Naive thymus-derived CD4-positive, alpha-beta T cell (primary cell): ENCODE results near the gene DNAH1. TPM values are rescaled to one million over a fixed set of nuclear protein-coding genes. Genes with fewer than 3 reads are reported as not detected.
A peak's percentile ranks its signal among the peaks of the same experiment; 100 is the strongest.

Source experiments
- ATAC-seq: fragments of 150-1000 bp; cut with Tn5 transposase; 2 replicates; pipeline ENCODE4 v1.10.0; 2021; ENCODE audit warnings: mild to moderate bottlenecking, moderate library complexity
- CTCF ChIA-PET: fragments of 350-600 bp; sonication (Branson Sonifier 250); formaldehyde crosslinking; loops from one replicate; lab custom pipeline; 2021; ENCODE audit warnings: antibody characterized with exemption; lab: Charles Lee
- POLR2A ChIA-PET: fragments of 350-600 bp; sonication (Branson Sonifier 250); formaldehyde crosslinking; loops from one replicate; lab custom pipeline; 2021; ENCODE audit warnings: antibody characterized with exemption, inconsistent platforms; lab: Charles Lee
- DNase-seq, 9 donors: peaks; one replicate each; pipeline versions ENCODE4 v3.0.0 to v3.0.0-alpha.2; 2020 to 2022; ENCODE audit warnings: mixed read lengths in 1 of 9
- H3K27ac ChIP-seq: one replicate; pipeline ENCODE4 v1.7.0; 2013; ENCODE audit warnings: mild to moderate bottlenecking, low read depth, low read length, moderate library complexity
- H3K27me3 ChIP-seq, 2 donors: one replicate each; pipeline ENCODE4 v1.7.0; 2013; ENCODE audit warnings: low read length in 2 of 2, mild to moderate bottlenecking in 2 of 2, moderate library complexity in 2 of 2; ENCODE audit not compliant: control insufficient read depth in 2 of 2, insufficient read depth in 2 of 2
- H3K36me3 ChIP-seq, 3 experiments: 1 replicate in 2 of 3; 2 replicates in 1 of 3; pipeline ENCODE4 v1.7.0; 2013; ENCODE audit warnings: low read length in 3 of 3, mild to moderate bottlenecking in 3 of 3, moderate library complexity in 1 of 3; ENCODE audit not compliant: insufficient read depth in 3 of 3, control insufficient read depth in 2 of 3
- H3K4me1 ChIP-seq, 2 donors: one replicate each; pipeline ENCODE4 v1.7.0; 2013; ENCODE audit warnings: low read length in 2 of 2, mild to moderate bottlenecking in 2 of 2, moderate library complexity in 1 of 2; ENCODE audit not compliant: control insufficient read depth in 2 of 2, insufficient read depth in 2 of 2
- H3K4me3 ChIP-seq: 2 replicates; pipeline ENCODE4 v1.7.0; 2013; ENCODE audit warnings: mild to moderate bottlenecking, low read length
- H3K9me3 ChIP-seq, 3 experiments: 1 replicate in 2 of 3; 2 replicates in 1 of 3; pipeline ENCODE4 v1.7.0; 2013; ENCODE audit warnings: low read length in 3 of 3; ENCODE audit not compliant: control insufficient read depth in 2 of 3
- H3K27ac Mint-ChIP-seq, 9 donors: one replicate each; pipeline ENCODE4 v1.8.0; 2020 to 2022; ENCODE audit warnings: mixed read lengths in 9 of 9, mild to moderate bottlenecking in 8 of 9, moderate library complexity in 5 of 9, inconsistent platforms in 2 of 9
- H3K27me3 Mint-ChIP-seq, 5 donors: one replicate each; pipeline ENCODE4 v1.8.0; 2021 to 2022; ENCODE audit warnings: mixed read lengths in 5 of 5, mild to moderate bottlenecking in 1 of 5
- H3K36me3 Mint-ChIP-seq, 5 donors: one replicate each; pipeline ENCODE4 v1.8.0; 2020 to 2022; ENCODE audit warnings: mixed read lengths in 5 of 5, mild to moderate bottlenecking in 3 of 5, inconsistent platforms in 1 of 5
- H3K4me1 Mint-ChIP-seq, 7 donors: one replicate each; pipeline ENCODE4 v1.8.0; 2020 to 2022; ENCODE audit warnings: mixed read lengths in 7 of 7, mild to moderate bottlenecking in 3 of 7, inconsistent platforms in 1 of 7
- H3K4me3 Mint-ChIP-seq, 10 donors: one replicate each; pipeline ENCODE4 v1.8.0; 2020 to 2022; ENCODE audit warnings: mild to moderate bottlenecking in 10 of 10, mixed read lengths in 10 of 10, moderate library complexity in 6 of 10, inconsistent platforms in 2 of 10
- H3K9me3 Mint-ChIP-seq, 11 donors: one replicate each; pipeline ENCODE4 v1.8.0; 2020 to 2022; ENCODE audit warnings: mixed read lengths in 11 of 11, mild to moderate bottlenecking in 4 of 11, inconsistent platforms in 1 of 11, moderate library complexity in 1 of 11
- intact Hi-C, 2 donors: fragments of 100-400 bp; cut with micrococcal nuclease; formaldehyde crosslinking; loops; one replicate each; pipeline ENCODE4 v1.15.1; 2023
- polyA plus RNA-seq, 2 donors: library from polyadenylated mRNA; unstranded; fragments of 300-500 nt; fragmentation: Illumina TruSeq; gene quantifications; one replicate each; pipeline ENCODE4 v1.2.3, GENCODE V29; 2021
- total RNA-seq, 6 experiments: library from RNA in 5 of 6; stranded (reverse) in 5 of 6; gene quantifications; 1 replicate in 5 of 6; 2 replicates in 1 of 6; pipeline ENCODE4 v1.2.3 and lab custom pipeline; 2021 to 2026

Gene DNAH1
- total and polyA plus RNA-seq, 7 experiments from 2014 or later: 0.35 to 69.2 (median 48.2) TPM

DNA sequence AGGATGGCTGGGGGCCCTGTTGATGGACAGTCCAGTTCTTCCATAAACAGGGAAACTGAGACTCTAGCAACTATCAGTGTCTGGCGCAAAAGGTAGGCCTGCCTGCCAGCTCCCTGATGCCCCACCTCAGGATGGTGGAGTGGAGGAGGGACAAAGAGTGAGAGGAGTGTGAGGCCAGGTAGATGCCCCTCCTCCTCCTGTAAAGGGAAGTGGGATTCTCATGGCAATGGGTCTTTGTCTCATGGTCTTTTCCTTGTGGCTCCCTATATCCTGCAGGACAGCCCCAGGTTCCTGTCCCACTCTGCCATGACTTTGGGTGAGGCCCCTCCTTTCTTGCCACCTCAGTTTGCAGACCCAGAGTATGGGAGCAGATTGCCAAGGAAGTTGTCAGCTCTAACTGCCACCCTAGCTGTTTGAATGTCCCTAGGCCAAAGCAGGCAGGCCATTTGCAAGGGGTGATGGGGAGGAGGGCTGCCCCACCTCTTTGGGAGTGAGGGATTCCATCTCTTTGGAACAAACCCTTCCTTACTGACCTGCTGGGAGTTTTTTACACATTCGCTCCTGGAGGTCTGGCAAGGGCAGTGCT is 2.8 kb upstream of the DNAH1 start:
- no peak overlapping the region for H3K27ac ChIP-seq
- Mint-ChIP-seq H3K27me3 (no peaks in the 10 kb centered on the region), H3K36me3 (peaks cover 0 to 9% (median 3%) of the 10 kb centered on the region in 5 donors), H3K27ac (peak overlapping the region in 4 of 9 donors; percentile 32 to 76 (median 64)), H3K9me3 (no peaks in the 10 kb centered on the region), H3K4me3 (no peak overlapping the region), H3K4me1 (peaks cover 0 to 31% (median 25%) of the 10 kb centered on the region in 7 donors)
- ATAC-seq: no peak
- peaks cover 0 to 16% (median 0%) of the 10 kb centered on the region in 3 experiments for H3K36me3 ChIP-seq
- peaks cover 11 to 15% of the 10 kb centered on the region in 2 donors for H3K4me1 ChIP-seq
- intact Hi-C loops: no loop called here
- ChIA-PET CTCF (no interaction called here), POLR2A (interaction anchor here (0.6 kb wide), 1 partner anchor 29 kb away, joined by 3 read pairs; no protein-coding TSS in a partner anchor)
- DNase-seq: no peak
- H3K4me3 ChIP-seq: no peak overlapping the region
- H3K9me3 ChIP-seq: no peaks in the 10 kb centered on the region
- no peaks in the 10 kb centered on the region for H3K27me3 ChIP-seq

DNA sequence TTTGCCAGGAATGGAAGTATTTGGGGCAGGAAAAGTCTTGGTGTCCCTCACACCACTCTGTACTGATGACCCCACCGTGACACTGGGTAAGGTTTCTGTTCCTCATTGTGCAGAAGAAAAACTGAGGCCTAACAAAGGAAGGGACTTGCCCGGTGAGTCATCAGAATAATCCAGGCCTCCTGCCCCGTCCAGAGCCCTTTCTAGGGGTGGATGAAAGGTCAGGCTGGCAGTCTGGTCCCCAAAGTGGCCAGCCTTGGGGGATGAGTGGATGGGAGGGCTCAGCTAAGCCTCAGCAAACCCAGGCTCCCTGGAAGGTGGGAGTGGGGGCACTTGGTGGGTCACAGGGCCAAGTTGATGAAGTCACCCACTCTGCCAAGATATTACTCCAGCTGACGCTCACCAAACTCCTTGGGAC is 2.3 kb upstream of the DNAH1 start:
- Mint-ChIP-seq H3K9me3 (no peaks in the 10 kb centered on the region), H3K27me3 (no peaks in the 10 kb centered on the region), H3K27ac (peak overlapping the region in 1 of 9 donors; percentile 36), H3K4me3 (no peak overlapping the region), H3K4me1 (peaks cover 0 to 29% (median 24%) of the 10 kb centered on the region in 7 donors), H3K36me3 (peaks cover 0 to 8% (median 3%) of the 10 kb centered on the region in 5 donors)
- Histone ChIP-seq H3K9me3 (no peaks in the 10 kb centered on the region), H3K36me3 (peaks cover 0 to 16% (median 0%) of the 10 kb centered on the region in 3 experiments), H3K4me3 (no peak overlapping the region), H3K27me3 (no peaks in the 10 kb centered on the region), H3K4me1 (peaks cover 11 to 15% of the 10 kb centered on the region in 2 donors), H3K27ac (no peak overlapping the region)
- ATAC-seq: peak; percentile 79
- DNase-seq: no peak
- ChIA-PET POLR2A (interaction anchor here (0.6 kb wide), 1 partner anchor 28 kb away, joined by 3 read pairs; no protein-coding TSS in a partner anchor), CTCF (no interaction called here)
- intact Hi-C loops: no loop called here

GRCh38 chr3:52314489-52314888 is 1.6 kb upstream of the DNAH1 start:
- Histone ChIP-seq H3K27me3 (no peaks in the 10 kb centered on the region), H3K4me3 (no peak overlapping the region), H3K36me3 (peaks cover 0 to 10% (median 0%) of the 10 kb centered on the region in 3 experiments), H3K27ac (no peak overlapping the region), H3K9me3 (no peaks in the 10 kb centered on the region), H3K4me1 (peaks cover 11 to 15% of the 10 kb centered on the region in 2 donors)
- CTCF ChIA-PET: interaction anchor here (0.6 kb wide), 1 partner anchor 62 kb away, joined by 4 read pairs; no protein-coding TSS in a partner anchor
- ATAC-seq (no peak), DNase-seq (no peak)
- intact Hi-C loops: no loop called here
- no peaks in the 10 kb centered on the region for H3K27me3 Mint-ChIP-seq
- peaks cover 0 to 8% (median 3%) of the 10 kb centered on the region in 5 donors for H3K36me3 Mint-ChIP-seq
- POLR2A ChIA-PET: interaction anchor here (0.9 kb wide), 1 partner anchor 12 kb away, joined by 3 read pairs; no protein-coding TSS in a partner anchor
- H3K4me1 Mint-ChIP-seq: peaks cover 0 to 29% (median 23%) of the 10 kb centered on the region in 7 donors
- H3K4me3 Mint-ChIP-seq: no peak overlapping the region
- no peaks in the 10 kb centered on the region for H3K9me3 Mint-ChIP-seq
- H3K27ac Mint-ChIP-seq: peak overlapping the region in 5 of 9 donors; percentile 19 to 36 (median 29)

DNA sequence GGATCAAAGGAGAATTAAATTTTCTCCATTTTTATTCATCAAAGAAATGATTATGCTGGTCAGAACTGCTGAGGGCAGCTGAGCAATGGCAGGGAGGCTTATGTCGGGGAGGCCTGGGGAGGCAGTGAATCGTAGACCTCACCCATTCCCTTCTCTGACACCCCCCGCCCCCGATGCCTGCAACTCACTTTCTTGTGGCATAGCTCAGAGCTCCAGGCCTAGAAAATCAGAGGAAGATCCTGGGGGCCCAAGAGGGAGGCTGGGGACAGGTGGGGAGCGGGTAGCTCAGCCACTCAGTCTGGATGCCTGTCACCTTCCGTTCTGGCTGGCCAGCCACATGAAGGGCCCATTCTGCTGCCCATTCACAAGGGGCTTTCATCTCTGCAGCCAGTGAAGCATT is 1.1 kb upstream of the DNAH1 start:
- intact Hi-C loops: loop anchor here in 1 of 2 donors (5.0 kb wide), 1 partner anchor 38 kb away; the partner anchor contains the start of gene WDR82
- Mint-ChIP-seq H3K36me3 (peaks cover 0 to 5% (median under 1%) of the 10 kb centered on the region in 5 donors), H3K27me3 (no peaks in the 10 kb centered on the region), H3K27ac (peak overlapping the region in 5 of 9 donors; percentile 19 to 39 (median 36)), H3K9me3 (no peaks in the 10 kb centered on the region), H3K4me3 (no peak overlapping the region), H3K4me1 (peaks cover 0 to 25% (median 20%) of the 10 kb centered on the region in 7 donors)
- Histone ChIP-seq H3K36me3 (peaks cover 0 to 7% (median 0%) of the 10 kb centered on the region in 3 experiments), H3K9me3 (no peaks in the 10 kb centered on the region), H3K27me3 (no peaks in the 10 kb centered on the region), H3K4me3 (no peak overlapping the region), H3K4me1 (peaks cover 11 to 15% of the 10 kb centered on the region in 2 donors), H3K27ac (no peak overlapping the region)
- ATAC-seq (no peak), DNase-seq (no peak)
- CTCF ChIA-PET: interaction anchor here (0.6 kb wide), 1 partner anchor 62 kb away, joined by 4 read pairs; no protein-coding TSS in a partner anchor
- POLR2A ChIA-PET: interaction anchor here (0.9 kb wide), 1 partner anchor 12 kb away, joined by 3 read pairs; no protein-coding TSS in a partner anchor

DNA sequence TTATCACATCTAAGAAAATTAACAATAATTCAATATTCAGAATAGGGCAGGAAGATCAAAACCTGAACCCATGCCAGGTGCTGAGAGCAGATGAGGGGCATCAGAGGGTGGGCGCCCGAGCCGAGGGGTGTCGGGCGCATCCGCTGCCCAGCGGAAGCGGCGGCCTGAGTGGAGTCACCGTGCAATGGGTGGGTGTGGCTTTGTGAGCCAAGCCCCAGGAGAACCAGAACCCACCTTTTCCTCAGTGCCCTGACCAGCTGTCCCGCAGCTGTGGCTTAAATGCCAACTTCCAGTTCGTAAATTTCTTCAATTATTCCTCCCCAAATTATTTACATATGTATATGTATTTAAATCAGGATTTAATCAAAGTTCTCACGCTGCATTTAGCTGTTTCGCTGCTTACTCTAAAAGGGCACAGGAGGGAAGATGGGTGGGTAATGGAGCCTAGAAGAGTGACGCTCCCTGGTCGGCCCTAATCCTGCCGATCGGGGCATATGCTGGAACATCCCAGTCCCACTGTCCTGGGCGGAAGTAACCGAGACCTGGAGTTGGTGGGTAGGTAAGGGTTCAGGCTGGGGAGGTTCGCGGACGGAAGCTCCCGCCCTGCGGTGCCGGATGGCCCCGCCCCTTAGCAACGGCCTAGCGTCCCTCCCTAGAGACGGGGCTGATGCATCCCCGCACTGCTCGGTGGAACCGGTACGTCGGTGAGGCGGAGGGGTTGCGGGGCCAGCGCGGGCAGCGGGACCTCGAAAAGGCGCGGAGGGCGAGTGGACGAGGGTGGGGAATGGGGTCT is 1.3 kb downstream of the DNAH1 start:
- Mint-ChIP-seq H3K27me3 (no peaks in the 10 kb centered on the region), H3K36me3 (peaks cover 0 to 3% (median 0%) of the 10 kb centered on the region in 5 donors), H3K4me3 (peak overlapping the region; percentile 68 to 84 (median 76)), H3K9me3 (no peaks in the 10 kb centered on the region), H3K27ac (peak overlapping the region in 8 of 9 donors; percentile 38 to 80 (median 66)), H3K4me1 (peaks cover 0 to 22% (median 17%) of the 10 kb centered on the region in 7 donors)
- H3K4me3 ChIP-seq: peak overlapping the region; percentile 46
- POLR2A ChIA-PET: interaction anchor here (0.6 to 1.7 kb wide), 7 partner anchors 20 to 136 kb away, joined by 3 to 6 read pairs (median 4); partner anchors contain the start of genes GLYCTK and TNNC1
- H3K9me3 ChIP-seq: no peaks in the 10 kb centered on the region
- H3K27ac ChIP-seq: peak overlapping the region; percentile 17
- ATAC-seq: peak; percentile 92
- peak; percentile 61 to 78 (median 74) for DNase-seq
- no peaks in the 10 kb centered on the region for H3K27me3 ChIP-seq
- H3K36me3 ChIP-seq: no peaks in the 10 kb centered on the region
- CTCF ChIA-PET: interaction anchor here (1.0 to 2.1 kb wide), 2 partner anchors 22 to 86 kb away, joined by 4 to 8 read pairs; no protein-coding TSS in a partner anchor
- intact Hi-C loops: loop anchor here in 1 of 2 donors (1.0 to 5.0 kb wide), 4 partner anchors 29 to 375 kb away; partner anchors contain the start of genes PARP3, TWF2 and WDR82
- peaks cover 9 to 11% of the 10 kb centered on the region in 2 donors for H3K4me1 ChIP-seq
